HG03196 (cell line): ENCODE data around the gene CBR1.

Experiments
- ATAC-seq: cut with Tn5 transposase; IDR thresholded peaks from one replicate; pipeline ENCODE4 v1.9.1; 2021; ENCODE audit not compliant: unreplicated experiment

The CBR1 gene

GRCh38 chr21:36113647-36114428 lies 44.0 kb downstream of the CBR1 start:
- ATAC-seq: no peak

- ATAC-seq: no peak
Observed at GRCh38 chr21:36115138-36115730, 45.4 kb downstream of the CBR1 start.

GRCh38 chr21:36117286-36117741 lies 47.5 kb downstream of the CBR1 start:
- ATAC-seq: no peak

- ATAC-seq: no peak
Observed at GRCh38 chr21:36120304-36120888, 50.6 kb downstream of the CBR1 start.
